Glutamatergic neuron (in vitro differentiated cells): Measurements from ENCODE around the gene SPTBN1. TPM values are rescaled to one million over a fixed set of nuclear protein-coding genes. Genes with fewer than 3 reads are reported as not detected.
A peak's percentile ranks its signal among the peaks of the same experiment; 100 is the strongest.

Source experiments
- DNase-seq: peaks from one replicate; pipeline ENCODE4 v3.0.0; 2022
- H3K27ac Mint-ChIP-seq: one replicate; pipeline ENCODE4 v1.8.0; 2020; ENCODE audit warnings: mild to moderate bottlenecking, mixed read lengths, inconsistent platforms; ENCODE audit not compliant: unreplicated experiment
- H3K27me3 Mint-ChIP-seq: one replicate; pipeline ENCODE4 v1.8.0; 2020; ENCODE audit warnings: mild to moderate bottlenecking, moderate library complexity, mixed read lengths, inconsistent platforms; ENCODE audit not compliant: unreplicated experiment
- H3K36me3 Mint-ChIP-seq: one replicate; pipeline ENCODE4 v1.8.0; 2020; ENCODE audit warnings: mild to moderate bottlenecking, mixed read lengths, inconsistent platforms; ENCODE audit not compliant: unreplicated experiment
- H3K4me1 Mint-ChIP-seq: one replicate; pipeline ENCODE4 v1.8.0; 2020; ENCODE audit warnings: mild to moderate bottlenecking, low read depth, mixed read lengths, inconsistent platforms; ENCODE audit not compliant: unreplicated experiment
- H3K4me3 Mint-ChIP-seq: one replicate; pipeline ENCODE4 v1.8.0; 2020; ENCODE audit warnings: mild to moderate bottlenecking, mixed read lengths, inconsistent platforms; ENCODE audit not compliant: unreplicated experiment
- H3K9me3 Mint-ChIP-seq: one replicate; pipeline ENCODE4 v1.8.0; 2020; ENCODE audit warnings: mild to moderate bottlenecking, moderate library complexity, mixed read lengths, inconsistent platforms; ENCODE audit not compliant: unreplicated experiment
- total RNA-seq: library from RNA; stranded (reverse); fragmentation: NEBNext Ultra II Directional; extraction: Animal tissue kit (Norgen Biotek cat#: 25700); gene quantifications from one replicate; pipeline ENCODE4 v1.2.1, GENCODE V29; 2021; ENCODE audit not compliant: unreplicated experiment
- TF ChIP-seq, protein P1 (sequence below): fragments of 200-600 bp; sonication (generic); IDR thresholded peaks from one replicate; pipeline ENCODE4 v1.5.0; 2021; ENCODE audit not compliant: partially characterized antibody, unreplicated experiment

SPTBN1 gene
- total RNA-seq, 1 donor from 2014 or later: 385 TPM

DNA sequence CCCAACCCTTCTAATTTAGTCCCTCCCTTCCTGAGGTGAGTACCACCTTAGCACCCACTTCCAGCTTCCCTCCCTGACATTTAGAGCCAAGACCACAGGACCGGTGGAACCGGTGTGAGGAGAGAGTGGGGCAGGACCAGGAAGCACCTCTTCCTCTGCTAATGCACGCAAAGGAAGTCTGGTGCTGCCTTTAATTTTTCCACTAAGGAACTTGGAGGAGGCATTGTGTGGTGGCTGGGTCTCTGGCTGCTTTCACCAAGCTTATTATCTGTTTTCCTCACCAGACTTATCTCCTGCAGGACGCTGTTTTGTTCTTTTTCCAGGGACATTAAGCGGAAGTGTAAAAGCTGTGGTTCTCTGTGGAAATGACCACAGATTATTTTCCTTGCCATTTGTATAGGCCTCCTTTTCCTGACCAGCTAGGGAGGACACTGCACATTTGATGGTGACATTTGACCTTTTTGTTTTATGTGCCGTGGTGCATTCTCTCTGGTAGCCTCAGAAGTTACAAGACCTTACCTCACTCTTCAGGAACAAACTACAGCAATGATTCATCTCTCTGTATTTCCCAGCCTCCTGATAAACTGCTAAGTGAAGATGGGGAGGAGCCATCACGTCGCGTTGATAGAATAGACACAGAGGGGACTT is 39.8 kb upstream of the SPTBN1 start:
- peaks cover 8% of the 10 kb centered on the region for H3K27me3 Mint-ChIP-seq
- H3K36me3 Mint-ChIP-seq: no peaks in the 10 kb centered on the region
- peaks cover 35% of the 10 kb centered on the region for H3K4me1 Mint-ChIP-seq
- no peak for DNase-seq
- H3K4me3 Mint-ChIP-seq: no peak overlapping the region
- H3K27ac Mint-ChIP-seq: no peak overlapping the region
- TF ChIP-seq, protein P1, sequence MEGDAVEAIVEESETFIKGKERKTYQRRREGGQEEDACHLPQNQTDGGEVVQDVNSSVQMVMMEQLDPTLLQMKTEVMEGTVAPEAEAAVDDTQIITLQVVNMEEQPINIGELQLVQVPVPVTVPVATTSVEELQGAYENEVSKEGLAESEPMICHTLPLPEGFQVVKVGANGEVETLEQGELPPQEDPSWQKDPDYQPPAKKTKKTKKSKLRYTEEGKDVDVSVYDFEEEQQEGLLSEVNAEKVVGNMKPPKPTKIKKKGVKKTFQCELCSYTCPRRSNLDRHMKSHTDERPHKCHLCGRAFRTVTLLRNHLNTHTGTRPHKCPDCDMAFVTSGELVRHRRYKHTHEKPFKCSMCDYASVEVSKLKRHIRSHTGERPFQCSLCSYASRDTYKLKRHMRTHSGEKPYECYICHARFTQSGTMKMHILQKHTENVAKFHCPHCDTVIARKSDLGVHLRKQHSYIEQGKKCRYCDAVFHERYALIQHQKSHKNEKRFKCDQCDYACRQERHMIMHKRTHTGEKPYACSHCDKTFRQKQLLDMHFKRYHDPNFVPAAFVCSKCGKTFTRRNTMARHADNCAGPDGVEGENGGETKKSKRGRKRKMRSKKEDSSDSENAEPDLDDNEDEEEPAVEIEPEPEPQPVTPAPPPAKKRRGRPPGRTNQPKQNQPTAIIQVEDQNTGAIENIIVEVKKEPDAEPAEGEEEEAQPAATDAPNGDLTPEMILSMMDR: no peak
- H3K9me3 Mint-ChIP-seq: peaks cover 12% of the 10 kb centered on the region

- Mint-ChIP-seq H3K36me3 (no peaks in the 10 kb centered on the region), H3K27me3 (peaks cover 8% of the 10 kb centered on the region), H3K4me3 (no peak overlapping the region), H3K4me1 (peaks cover 40% of the 10 kb centered on the region), H3K9me3 (peaks cover 12% of the 10 kb centered on the region), H3K27ac (no peak overlapping the region)
- DNase-seq: no peak
- TF ChIP-seq, protein P1: no peak
These were observed 39.2 kb upstream of the SPTBN1 start for GRCh38 chr2:54416938-54417337.

DNA sequence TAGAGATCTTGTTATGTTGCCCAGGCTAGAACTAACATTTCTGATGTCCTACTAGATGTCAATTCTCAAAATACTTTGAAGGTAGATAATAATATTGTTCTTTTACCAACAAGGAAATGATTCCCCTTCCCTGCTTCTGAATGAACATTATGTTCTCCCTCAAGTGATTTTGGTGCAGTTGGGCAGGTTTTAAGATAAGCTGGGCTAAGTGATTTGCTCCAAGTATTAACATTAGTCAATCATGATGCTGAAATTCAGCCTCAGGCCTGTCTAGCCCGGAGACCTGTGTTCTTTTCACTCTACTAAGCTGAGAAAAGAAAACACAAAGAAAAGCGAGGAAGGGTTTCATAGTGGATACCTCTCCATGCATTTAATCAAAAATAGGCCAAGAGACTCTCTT is 38.5 kb upstream of the SPTBN1 start:
- TF ChIP-seq, protein P1: no peak
- H3K4me1 Mint-ChIP-seq: peaks cover 41% of the 10 kb centered on the region
- H3K36me3 Mint-ChIP-seq: peaks cover under 1% of the 10 kb centered on the region
- H3K9me3 Mint-ChIP-seq: peaks cover 12% of the 10 kb centered on the region
- no peak overlapping the region for H3K27ac Mint-ChIP-seq
- no peak overlapping the region for H3K4me3 Mint-ChIP-seq
- H3K27me3 Mint-ChIP-seq: peaks cover 8% of the 10 kb centered on the region
- DNase-seq: no peak

DNA sequence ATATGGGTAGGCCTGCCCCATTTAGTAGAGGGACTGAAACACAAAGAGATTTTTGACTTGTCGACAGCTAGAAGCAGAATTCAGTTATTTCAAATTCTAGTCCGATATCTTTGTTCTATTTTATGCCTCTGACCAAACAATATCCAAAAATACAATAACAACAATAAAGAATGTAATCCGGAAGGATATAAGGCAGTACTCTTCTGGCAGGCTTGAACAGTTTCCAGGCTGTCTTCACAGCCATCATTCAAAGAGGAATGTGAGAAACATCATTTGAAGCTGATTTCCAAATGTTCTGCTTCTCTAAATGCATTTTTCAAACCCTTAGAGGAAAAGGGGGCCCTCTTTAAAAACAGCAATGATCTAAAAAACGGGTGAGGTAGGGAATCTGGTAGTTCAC is 36.7 kb upstream of the SPTBN1 start:
- TF ChIP-seq, protein P1: no peak
- no peak for DNase-seq
- peak overlapping the region; percentile 93 for H3K27ac Mint-ChIP-seq
- peaks cover 6% of the 10 kb centered on the region for H3K36me3 Mint-ChIP-seq
- H3K4me3 Mint-ChIP-seq: peak overlapping the region; percentile 82
- peaks cover 8% of the 10 kb centered on the region for H3K27me3 Mint-ChIP-seq
- peaks cover 43% of the 10 kb centered on the region for H3K4me1 Mint-ChIP-seq
- H3K9me3 Mint-ChIP-seq: peaks cover 12% of the 10 kb centered on the region

GRCh38 chr2:54419855-54420523 is 36.1 kb upstream of the SPTBN1 start:
- Mint-ChIP-seq H3K27ac (peak overlapping the region; percentile 93), H3K4me3 (peak overlapping the region; percentile 82), H3K36me3 (peaks cover 6% of the 10 kb centered on the region), H3K9me3 (peaks cover 12% of the 10 kb centered on the region), H3K27me3 (peaks cover 8% of the 10 kb centered on the region), H3K4me1 (peaks cover 43% of the 10 kb centered on the region)
- TF ChIP-seq, protein P1: no peak
- peak; percentile 53 for DNase-seq
